SU-DHL-6 (cell line): ENCODE results near the gene IMMT.

Experiments used
- H2AFZ ChIP-seq: fragments of 200-600 bp; sonication (generic); 2 replicates; pipeline ENCODE4 v1.6.1; 2014; ENCODE audit warnings: low read depth, mild to moderate bottlenecking, moderate library complexity, mixed read lengths, antibody characterized with exemption, low read length; ENCODE audit not compliant: severe bottlenecking
- H3F3A ChIP-seq: fragments of 200-600 bp; shearing (Covaris generic); 2 replicates; pipeline ENCODE4 v1.6.0; 2016; ENCODE audit warnings: antibody characterized with exemption, mild to moderate bottlenecking; ENCODE audit not compliant: insufficient read depth
- H3K27ac ChIP-seq: fragments of 200-600 bp; sonication (generic); 2 replicates; pipeline ENCODE4 v1.5.1; 2016; ENCODE audit warnings: low read depth, mild to moderate bottlenecking, low read length, moderate library complexity, mixed read lengths
- H3K27me3 ChIP-seq: fragments of 200-600 bp; sonication (generic), shearing (Covaris generic); 2 replicates; pipeline ENCODE4 v1.6.0; 2014; ENCODE audit warnings: mild to moderate bottlenecking, low read length
- H3K36me3 ChIP-seq: fragments of 200-600 bp; sonication (generic); 2 replicates; pipeline ENCODE4 v1.6.1; 2014; ENCODE audit warnings: mild to moderate bottlenecking, low read length, mixed read lengths
- H3K4me2 ChIP-seq: fragments of 300-600, 200-600 bp; shearing (Covaris generic), sonication (generic); 2 replicates; pipeline ENCODE4 v1.6.0; 2014; ENCODE audit warnings: low read length, low read depth, mild to moderate bottlenecking; ENCODE audit not compliant: poor library complexity, severe bottlenecking
- H3K4me3 ChIP-seq: fragments of 200-600 bp; sonication (generic); 2 replicates; pipeline ENCODE4 v1.5.1; 2014; ENCODE audit warnings: antibody characterized with exemption, low read length, mild to moderate bottlenecking, mixed read lengths; ENCODE audit not compliant: insufficient read depth, poor library complexity, severe bottlenecking
- H3K79me2 ChIP-seq: fragments of 200-600 bp; sonication (generic); 2 replicates; pipeline ENCODE4 v1.6.1; 2014; ENCODE audit warnings: mild to moderate bottlenecking, low read length, moderate library complexity; ENCODE audit not compliant: insufficient read depth
- H3K9ac ChIP-seq: fragments of 200-600 bp; sonication (generic); 2 replicates; pipeline ENCODE4 v1.7.0; 2014; ENCODE audit warnings: mild to moderate bottlenecking, low read length
- H3K9me2 ChIP-seq: fragments of 200-600 bp; sonication (generic); replicated peaks from 2 replicates; pipeline ENCODE4 v1.6.1; 2014; ENCODE audit warnings: low read length; ENCODE audit not compliant: insufficient read depth
- H3K9me3 ChIP-seq: fragments of 200-600 bp; sonication (generic); 2 replicates; pipeline ENCODE4 v1.6.1; 2014; ENCODE audit warnings: low read length, mixed read lengths; ENCODE audit not compliant: insufficient read depth
- H4K20me1 ChIP-seq: fragments of 200-600 bp; sonication (generic); 2 replicates; pipeline ENCODE4 v1.6.1; 2014; ENCODE audit warnings: low read depth, mild to moderate bottlenecking, antibody characterized with exemption, low read length, moderate library complexity, mixed read lengths
- EZH2phosphoT487 ChIP-seq: fragments of 200-600 bp; sonication (generic), shearing (Covaris generic); conservative IDR thresholded peaks from 2 replicates; pipeline ENCODE4 v1.6.1; 2018; ENCODE audit warnings: mild to moderate bottlenecking, antibody characterized with exemption, low read length, moderate library complexity, mixed read lengths
- TF ChIP-seq, protein P1 (sequence below): fragments of 200-600 bp; sonication (generic); IDR thresholded peaks from one replicate; pipeline ENCODE4 v1.5.1; 2017; ENCODE audit warnings: antibody characterized with exemption, mild to moderate bottlenecking, low read length, moderate library complexity; ENCODE audit not compliant: insufficient read depth, poor library complexity, severe bottlenecking

The IMMT gene

DNA sequence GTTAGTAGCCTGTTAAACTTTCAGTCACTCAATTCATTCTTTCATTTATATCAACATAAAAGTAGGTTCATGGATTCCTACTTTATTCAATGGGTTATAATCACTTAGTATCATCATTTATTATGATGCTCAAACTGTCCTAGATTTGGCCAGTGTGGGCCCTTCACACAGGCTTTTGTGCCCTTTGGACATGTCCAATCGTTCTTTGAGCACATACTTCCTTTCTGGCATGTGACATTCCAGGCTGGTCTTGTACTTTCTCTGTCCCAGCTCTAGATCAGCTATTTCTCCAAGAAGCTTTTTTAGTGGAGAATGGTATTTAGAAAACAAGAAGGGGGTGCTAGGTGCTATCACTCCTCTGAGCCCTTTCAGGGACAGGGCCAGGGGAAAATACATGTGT lies 101.0 kb downstream of the IMMT start:
- H4K20me1 ChIP-seq, result no peaks in the 10 kb centered on the region
- H3K9me2 ChIP-seq, result no peaks in the 10 kb centered on the region
- no peak overlapping the region for H3K27ac ChIP-seq
- peaks cover 39% of the 10 kb centered on the region; the same call in 1 of the 2 replicates for H3K79me2 ChIP-seq
- H3K9me3 ChIP-seq, result no peaks in the 10 kb centered on the region
- no peak overlapping the region for H2AFZ ChIP-seq
- H3K9ac ChIP-seq, result no peak overlapping the region
- no peak overlapping the region for H3K4me3 ChIP-seq
- TF ChIP-seq, protein P1, sequence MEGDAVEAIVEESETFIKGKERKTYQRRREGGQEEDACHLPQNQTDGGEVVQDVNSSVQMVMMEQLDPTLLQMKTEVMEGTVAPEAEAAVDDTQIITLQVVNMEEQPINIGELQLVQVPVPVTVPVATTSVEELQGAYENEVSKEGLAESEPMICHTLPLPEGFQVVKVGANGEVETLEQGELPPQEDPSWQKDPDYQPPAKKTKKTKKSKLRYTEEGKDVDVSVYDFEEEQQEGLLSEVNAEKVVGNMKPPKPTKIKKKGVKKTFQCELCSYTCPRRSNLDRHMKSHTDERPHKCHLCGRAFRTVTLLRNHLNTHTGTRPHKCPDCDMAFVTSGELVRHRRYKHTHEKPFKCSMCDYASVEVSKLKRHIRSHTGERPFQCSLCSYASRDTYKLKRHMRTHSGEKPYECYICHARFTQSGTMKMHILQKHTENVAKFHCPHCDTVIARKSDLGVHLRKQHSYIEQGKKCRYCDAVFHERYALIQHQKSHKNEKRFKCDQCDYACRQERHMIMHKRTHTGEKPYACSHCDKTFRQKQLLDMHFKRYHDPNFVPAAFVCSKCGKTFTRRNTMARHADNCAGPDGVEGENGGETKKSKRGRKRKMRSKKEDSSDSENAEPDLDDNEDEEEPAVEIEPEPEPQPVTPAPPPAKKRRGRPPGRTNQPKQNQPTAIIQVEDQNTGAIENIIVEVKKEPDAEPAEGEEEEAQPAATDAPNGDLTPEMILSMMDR, result no peak
- no peak for TF ChIP-seq EZH2phosphoT487
- H3K36me3 ChIP-seq, result peaks cover 21% of the 10 kb centered on the region; the same call in 1 of the 2 replicates
- H3K27me3 ChIP-seq, result no peaks in the 10 kb centered on the region
- no peak overlapping the region for H3K4me2 ChIP-seq
- H3F3A ChIP-seq, result no peaks in the 10 kb centered on the region
